ENCODE measurements around the gene DAPK2. TPM values are rescaled to one million over a fixed set of nuclear protein-coding genes. Genes with fewer than 3 reads are reported as not detected.

Gene DAPK2
- total and polyA plus RNA-seq, 7 experiments from 2014 or later, result 0.46 to 9.3 (median 4.2) TPM; not detected in 3

DNA sequence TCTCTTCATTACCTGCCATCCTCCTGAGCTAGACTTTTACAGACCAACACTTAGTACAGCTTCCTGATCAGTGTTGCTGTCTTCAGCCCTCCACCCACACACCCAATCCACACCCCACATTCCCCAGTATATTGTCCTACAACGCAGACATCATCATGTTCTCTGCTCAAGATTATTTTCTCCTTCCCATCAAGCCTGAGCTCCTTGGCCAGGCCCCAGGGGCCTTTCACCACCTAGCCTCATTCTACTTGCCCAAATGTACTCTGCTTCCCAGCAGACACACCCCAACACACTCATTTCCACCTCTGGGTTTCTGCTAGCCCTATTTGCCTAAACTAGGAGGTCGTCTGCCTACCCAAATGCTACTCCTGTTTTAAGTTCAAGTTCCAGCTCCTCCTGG is 37.0 kb downstream of the DAPK2 start:
- H3K4me1 ChIP-seq (ENCODE audit: control insufficient read depth in 2 of 2, insufficient read depth in 2 of 2, low read length in 2 of 2), result peaks cover 24 to 27% of the 10 kb centered on the region in 2 donors
- no peaks in the 10 kb centered on the region for H3K9me3 Mint-ChIP-seq
- peaks cover 0 to 9% (median 0%) of the 10 kb centered on the region in 5 donors for H3K36me3 Mint-ChIP-seq
- no peaks in the 10 kb centered on the region for H3K27me3 Mint-ChIP-seq
- intact Hi-C loops (cut with micrococcal nuclease), result no loop called here
- H3K9me3 ChIP-seq (ENCODE audit: control insufficient read depth in 2 of 3, low read length in 3 of 3), result no peaks in the 10 kb centered on the region
- ATAC-seq (no peak), DNase-seq (no peak)
- H3K27me3 ChIP-seq (ENCODE audit: control insufficient read depth in 2 of 2, insufficient read depth in 2 of 2, low read length in 2 of 2), result no peaks in the 10 kb centered on the region
- H3K36me3 ChIP-seq (ENCODE audit: control insufficient read depth in 2 of 3, insufficient read depth in 3 of 3, low read length in 3 of 3), result no peaks in the 10 kb centered on the region
- H3K4me1 Mint-ChIP-seq, result peaks cover 20 to 75% (median 30%) of the 10 kb centered on the region in 7 donors
- H3K4me3 Mint-ChIP-seq, result peak overlapping the region in 3 of 10 donors; percentile 15 to 87 (median 17)
- peak overlapping the region; percentile 87 to 98 (median 95) for H3K27ac Mint-ChIP-seq
- H3K27ac ChIP-seq (ENCODE audit: low read depth, low read length), result no peak overlapping the region
- ChIA-PET POLR2A (interaction anchor here (0.7 to 1.3 kb wide), 2 partner anchors 84 to 176 kb away, joined by 3 to 4 read pairs; partner anchors contain the start of gene CIAO2A), CTCF (interaction anchor here (0.6 to 1.0 kb wide), 3 partner anchors 160 to 399 kb away, joined by 3 to 5 read pairs (median 3); no protein-coding TSS in a partner anchor)
- no peak overlapping the region for H3K4me3 ChIP-seq (ENCODE audit: low read length)

GRCh38 chr15:64008177-64008576 is 38.1 kb downstream of the DAPK2 start:
- CTCF ChIA-PET, result no interaction called here
- no peak for ATAC-seq
- no peaks in the 10 kb centered on the region for H3K27me3 Mint-ChIP-seq
- H3K4me1 Mint-ChIP-seq, result peaks cover 25 to 79% (median 31%) of the 10 kb centered on the region in 7 donors
- no peak overlapping the region for H3K4me3 Mint-ChIP-seq
- Histone ChIP-seq H3K27me3 (ENCODE audit: control insufficient read depth in 2 of 2, insufficient read depth in 2 of 2, low read length in 2 of 2) (no peaks in the 10 kb centered on the region), H3K4me1 (ENCODE audit: control insufficient read depth in 2 of 2, insufficient read depth in 2 of 2, low read length in 2 of 2) (peaks cover 24 to 27% of the 10 kb centered on the region in 2 donors), H3K27ac (ENCODE audit: low read depth, low read length) (no peak overlapping the region), H3K4me3 (ENCODE audit: low read length) (no peak overlapping the region), H3K36me3 (ENCODE audit: control insufficient read depth in 2 of 3, insufficient read depth in 3 of 3, low read length in 3 of 3) (no peaks in the 10 kb centered on the region), H3K9me3 (ENCODE audit: control insufficient read depth in 2 of 3, low read length in 3 of 3) (no peaks in the 10 kb centered on the region)
- no peak for DNase-seq
- intact Hi-C loops (cut with micrococcal nuclease), result no loop called here
- H3K36me3 Mint-ChIP-seq, result peaks cover 0 to 13% (median 0%) of the 10 kb centered on the region in 5 donors
- POLR2A ChIA-PET, result no interaction called here
- no peaks in the 10 kb centered on the region for H3K9me3 Mint-ChIP-seq
- peak overlapping the region in 4 of 9 donors; percentile 21 to 36 (median 23) for H3K27ac Mint-ChIP-seq

GRCh38 chr15:64006642-64007041 is 39.6 kb downstream of the DAPK2 start:
- Mint-ChIP-seq H3K27me3 (peaks cover 0 to 6% (median 0%) of the 10 kb centered on the region in 5 donors), H3K9me3 (no peaks in the 10 kb centered on the region), H3K4me1 (peaks cover 25 to 66% (median 26%) of the 10 kb centered on the region in 7 donors), H3K27ac (peak overlapping the region in 1 of 9 donors; percentile 54), H3K36me3 (peaks cover 0 to 13% (median 0%) of the 10 kb centered on the region in 5 donors), H3K4me3 (no peak overlapping the region)
- no peak for DNase-seq
- H3K27me3 ChIP-seq (ENCODE audit: control insufficient read depth in 2 of 2, insufficient read depth in 2 of 2, low read length in 2 of 2), result no peaks in the 10 kb centered on the region
- peaks cover 24 to 27% of the 10 kb centered on the region in 2 donors for H3K4me1 ChIP-seq (ENCODE audit: control insufficient read depth in 2 of 2, insufficient read depth in 2 of 2, low read length in 2 of 2)
- H3K36me3 ChIP-seq (ENCODE audit: control insufficient read depth in 2 of 3, insufficient read depth in 3 of 3, low read length in 3 of 3), result no peaks in the 10 kb centered on the region
- H3K27ac ChIP-seq (ENCODE audit: low read depth, low read length), result no peak overlapping the region
- intact Hi-C loops (cut with micrococcal nuclease), result no loop called here
- ATAC-seq, result no peak
- POLR2A ChIA-PET, result no interaction called here
- H3K4me3 ChIP-seq (ENCODE audit: low read length), result no peak overlapping the region
- CTCF ChIA-PET, result interaction anchor here (0.7 kb wide), 1 partner anchor 254 kb away, joined by 3 read pairs; no protein-coding TSS in a partner anchor
- H3K9me3 ChIP-seq (ENCODE audit: control insufficient read depth in 2 of 3, low read length in 3 of 3), result no peaks in the 10 kb centered on the region

DNA sequence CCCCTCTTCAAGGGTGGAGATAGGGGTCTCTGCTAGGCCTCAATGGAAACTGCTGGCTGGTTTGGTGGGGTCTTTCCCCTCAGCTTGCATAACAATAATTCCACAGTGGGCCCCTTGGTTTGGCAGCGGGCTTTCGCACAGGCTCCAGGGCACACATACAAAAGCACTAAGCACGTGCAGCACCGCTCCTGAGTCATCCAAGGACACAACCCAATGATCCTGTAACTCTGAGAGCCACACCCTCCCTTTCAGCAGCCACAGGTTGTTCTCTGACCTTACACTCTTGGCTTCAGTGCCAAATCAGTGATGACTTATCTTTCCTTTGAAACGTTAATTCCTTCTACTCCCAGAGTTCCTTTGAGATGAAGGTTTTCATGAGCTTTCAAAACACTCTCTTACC is 41.7 kb downstream of the DAPK2 start:
- H3K9me3 ChIP-seq (ENCODE audit: control insufficient read depth in 2 of 3, low read length in 3 of 3), result no peaks in the 10 kb centered on the region
- CTCF ChIA-PET, result interaction anchor here (0.7 kb wide), 1 partner anchor 48 kb away, joined by 3 read pairs; no protein-coding TSS in a partner anchor
- Mint-ChIP-seq H3K9me3 (no peaks in the 10 kb centered on the region), H3K27me3 (peaks cover 0 to 9% (median 8%) of the 10 kb centered on the region in 5 donors), H3K27ac (peak overlapping the region in 2 of 9 donors; percentile 33 to 37), H3K4me1 (peaks cover 10 to 64% (median 14%) of the 10 kb centered on the region in 7 donors), H3K4me3 (no peak overlapping the region), H3K36me3 (peaks cover 0 to 12% (median 0%) of the 10 kb centered on the region in 5 donors)
- ATAC-seq, result no peak
- no peak overlapping the region for H3K4me3 ChIP-seq (ENCODE audit: low read length)
- H3K36me3 ChIP-seq (ENCODE audit: control insufficient read depth in 2 of 3, insufficient read depth in 3 of 3, low read length in 3 of 3), result no peaks in the 10 kb centered on the region
- H3K27ac ChIP-seq (ENCODE audit: low read depth, low read length), result no peak overlapping the region
- DNase-seq, result no peak
- peaks cover 8 to 10% of the 10 kb centered on the region in 2 donors for H3K4me1 ChIP-seq (ENCODE audit: control insufficient read depth in 2 of 2, insufficient read depth in 2 of 2, low read length in 2 of 2)
- intact Hi-C loops (cut with micrococcal nuclease), result no loop called here
- H3K27me3 ChIP-seq (ENCODE audit: control insufficient read depth in 2 of 2, insufficient read depth in 2 of 2, low read length in 2 of 2), result no peaks in the 10 kb centered on the region
- POLR2A ChIA-PET, result interaction anchor here (0.6 kb wide), 1 partner anchor 267 kb away, joined by 9 read pairs; no protein-coding TSS in a partner anchor

GRCh38 chr15:64004056-64004455 is 42.2 kb downstream of the DAPK2 start:
- no peak for ATAC-seq
- ChIA-PET POLR2A (interaction anchor here (0.6 to 1.0 kb wide), 2 partner anchors 91 to 267 kb away, joined by 5 to 9 read pairs; no protein-coding TSS in a partner anchor), CTCF (no interaction called here)
- H3K27me3 Mint-ChIP-seq, result peaks cover 0 to 9% (median 8%) of the 10 kb centered on the region in 5 donors
- peak overlapping the region in 4 of 9 donors; percentile 37 to 87 (median 68) for H3K27ac Mint-ChIP-seq
- Histone ChIP-seq H3K27ac (ENCODE audit: low read depth, low read length) (no peak overlapping the region), H3K9me3 (ENCODE audit: control insufficient read depth in 2 of 3, low read length in 3 of 3) (no peaks in the 10 kb centered on the region), H3K36me3 (ENCODE audit: control insufficient read depth in 2 of 3, insufficient read depth in 3 of 3, low read length in 3 of 3) (no peaks in the 10 kb centered on the region), H3K4me3 (ENCODE audit: low read length) (no peak overlapping the region), H3K4me1 (ENCODE audit: control insufficient read depth in 2 of 2, insufficient read depth in 2 of 2, low read length in 2 of 2) (peaks cover 3 to 5% of the 10 kb centered on the region in 2 donors), H3K27me3 (ENCODE audit: control insufficient read depth in 2 of 2, insufficient read depth in 2 of 2, low read length in 2 of 2) (no peaks in the 10 kb centered on the region)
- H3K36me3 Mint-ChIP-seq, result peaks cover 0 to 12% (median 0%) of the 10 kb centered on the region in 5 donors
- intact Hi-C loops (cut with micrococcal nuclease), result no loop called here
- peak overlapping the region in 1 of 10 donors; percentile 10 for H3K4me3 Mint-ChIP-seq
- DNase-seq, result no peak
- H3K9me3 Mint-ChIP-seq, result no peaks in the 10 kb centered on the region
- peaks cover 6 to 63% (median 9%) of the 10 kb centered on the region in 7 donors for H3K4me1 Mint-ChIP-seq

DNA sequence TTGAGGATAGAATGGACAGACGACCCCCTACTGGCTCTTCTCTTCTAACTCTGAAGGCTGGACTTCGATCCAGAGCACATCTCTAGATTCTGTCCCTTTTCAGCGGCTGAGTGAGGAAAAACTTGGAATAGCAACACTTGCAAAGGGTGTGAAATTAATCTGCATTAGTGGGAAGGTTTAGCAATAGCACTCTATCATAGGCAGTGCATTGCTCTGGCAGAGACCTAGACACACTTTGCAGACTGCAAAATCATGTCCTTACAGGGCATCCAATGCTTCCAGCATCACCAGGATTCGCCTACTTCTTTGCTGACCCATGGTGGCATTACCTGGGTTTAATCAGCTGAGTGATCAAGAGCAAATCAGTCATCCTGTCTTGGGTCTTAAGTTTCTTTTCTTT is 43.1 kb downstream of the DAPK2 start:
- H3K27ac Mint-ChIP-seq, result peak overlapping the region in 1 of 9 donors; percentile 77
- no peaks in the 10 kb centered on the region for H3K36me3 ChIP-seq (ENCODE audit: control insufficient read depth in 2 of 3, insufficient read depth in 3 of 3, low read length in 3 of 3)
- ChIA-PET CTCF (no interaction called here), POLR2A (no interaction called here)
- ATAC-seq (no peak), DNase-seq (no peak)
- H3K9me3 ChIP-seq (ENCODE audit: control insufficient read depth in 2 of 3, low read length in 3 of 3), result no peaks in the 10 kb centered on the region
- no peaks in the 10 kb centered on the region for H3K9me3 Mint-ChIP-seq
- H3K36me3 Mint-ChIP-seq, result peaks cover 0 to 12% (median 0%) of the 10 kb centered on the region in 5 donors
- H3K4me1 ChIP-seq (ENCODE audit: control insufficient read depth in 2 of 2, insufficient read depth in 2 of 2, low read length in 2 of 2), result no peaks in the 10 kb centered on the region
- H3K4me3 Mint-ChIP-seq, result no peak overlapping the region
- H3K27me3 Mint-ChIP-seq, result peaks cover 0 to 9% (median 8%) of the 10 kb centered on the region in 5 donors
- H3K27ac ChIP-seq (ENCODE audit: low read depth, low read length), result no peak overlapping the region
- intact Hi-C loops (cut with micrococcal nuclease), result no loop called here
- H3K4me3 ChIP-seq (ENCODE audit: low read length), result no peak overlapping the region
- peaks cover 4 to 61% (median 7%) of the 10 kb centered on the region in 7 donors for H3K4me1 Mint-ChIP-seq
- H3K27me3 ChIP-seq (ENCODE audit: control insufficient read depth in 2 of 2, insufficient read depth in 2 of 2, low read length in 2 of 2), result no peaks in the 10 kb centered on the region

All from naive thymus-derived CD4-positive, alpha-beta T cell (primary cell).